Subcutaneous adipose tissue (tissue), 4 donors: ENCODE measurements around the gene NPIPB6. TPM values are rescaled to one million over a fixed set of nuclear protein-coding genes. Genes with fewer than 3 reads are reported as not detected.

Experiments
- CTCF ChIP-seq: fragments of 450-650 bp; IDR thresholded peaks from one replicate; pipeline ENCODE4 v1.5.1; 2016; ENCODE audit warnings: low read depth, mild to moderate bottlenecking, control low read depth, antibody characterized with exemption, moderate library complexity
- total RNA-seq, 4 donors: library from RNA; depleted of rRNA; stranded (reverse); fragments of >200 nt; gene quantifications; one replicate each; pipeline ENCODE4 v1.1.0, GENCODE V29; 2016

Gene NPIPB6
- total RNA-seq, 4 donors from 2014 or later, result 13.0 to 13.6 TPM; not detected in 2

- no peak for TF ChIP-seq CTCF
These were observed 59.1 kb downstream of the NPIPB6 start for GRCh38 chr16:28304214-28304613.

- no peak for TF ChIP-seq CTCF
These were observed 60.2 kb downstream of the NPIPB6 start for GRCh38 chr16:28303132-28303531.

GRCh38 chr16:28301620-28302019 is 61.7 kb downstream of the NPIPB6 start:
- no peak for TF ChIP-seq CTCF

- no peak for TF ChIP-seq CTCF
These were observed 62.2 kb downstream of the NPIPB6 start for GRCh38 chr16:28301154-28301553.

- TF ChIP-seq CTCF, result no peak
These were observed 63.0 kb downstream of the NPIPB6 start for GRCh38 chr16:28300327-28300726.

GRCh38 chr16:28298511-28298878 is 64.8 kb downstream of the NPIPB6 start:
- TF ChIP-seq CTCF, result no peak

GRCh38 chr16:28297784-28298510 is 65.4 kb downstream of the NPIPB6 start:
- TF ChIP-seq CTCF, result no peak
